ENCODE results near the gene BICDL2.

The BICDL2 gene

GRCh38 chr16:3023415-3023668 is 13.4 kb downstream of the BICDL2 start:
- peak; percentile 32 for DNase-seq

- DNase-seq: no peak
These were observed 13.9 kb downstream of the BICDL2 start for GRCh38 chr16:3022684-3023414.

GRCh38 chr16:3022208-3022683 is 14.5 kb downstream of the BICDL2 start:
- no peak for DNase-seq

GRCh38 chr16:3021449-3022207 is 15.1 kb downstream of the BICDL2 start:
- DNase-seq: peak; percentile 46

- no peak for DNase-seq
These were observed 15.9 kb downstream of the BICDL2 start for GRCh38 chr16:3020604-3021448.

GRCh38 chr16:3020247-3020603 is 16.5 kb downstream of the BICDL2 start, which contains the start of gene TNFRSF12A:
TSS of gene TNFRSF12A (plus strand) at chr16:3020368. CDS start at chr16:3020398, 30 bp downstream.
- peak; percentile 38 for DNase-seq

- no peak for DNase-seq
These were observed 17.0 kb downstream of the BICDL2 start for GRCh38 chr16:3019594-3020246.

GRCh38 chr16:3017794-3018506 is 18.8 kb downstream of the BICDL2 start, which contains the start of gene CLDN6:
TSS of gene CLDN6 (minus strand) at chr16:3018183. CDS start at chr16:3016021, 2,162 bp downstream.
- no peak for DNase-seq

GRCh38 chr16:3017344-3017743 is 19.4 kb downstream of the BICDL2 start:
- no peak for DNase-seq

- no peak for DNase-seq
These were observed 20.8 kb downstream of the BICDL2 start for GRCh38 chr16:3015865-3016521.

GRCh38 chr16:3014971-3015370 is 21.8 kb downstream of the BICDL2 start:
- no peak for DNase-seq

- DNase-seq: no peak
These were observed 22.6 kb downstream of the BICDL2 start for GRCh38 chr16:3013998-3014690.

GRCh38 chr16:3013491-3013951 is 23.2 kb downstream of the BICDL2 start:
- no peak for DNase-seq

GRCh38 chr16:3012828-3013420 is 23.8 kb downstream of the BICDL2 start, which contains the start of gene CLDN9:
TSS of gene CLDN9 (plus strand) at chr16:3012923. CDS start at chr16:3013363, 440 bp downstream.
- DNase-seq: peak; percentile 70

- peak; percentile 87 for DNase-seq
These were observed 24.5 kb downstream of the BICDL2 start for GRCh38 chr16:3012246-3012645.

- no peak for DNase-seq
These were observed 26.2 kb downstream of the BICDL2 start for GRCh38 chr16:3010510-3010909.

GRCh38 chr16:3009568-3010390 is 27.0 kb downstream of the BICDL2 start:
- no peak for DNase-seq

- no peak for DNase-seq
These were observed 28.1 kb downstream of the BICDL2 start for GRCh38 chr16:3008690-3009037.

GRCh38 chr16:3007957-3008689 is 28.6 kb downstream of the BICDL2 start:
- DNase-seq: no peak
